ENCODE data around the gene PLEKHG1.

PLEKHG1 gene

DNA sequence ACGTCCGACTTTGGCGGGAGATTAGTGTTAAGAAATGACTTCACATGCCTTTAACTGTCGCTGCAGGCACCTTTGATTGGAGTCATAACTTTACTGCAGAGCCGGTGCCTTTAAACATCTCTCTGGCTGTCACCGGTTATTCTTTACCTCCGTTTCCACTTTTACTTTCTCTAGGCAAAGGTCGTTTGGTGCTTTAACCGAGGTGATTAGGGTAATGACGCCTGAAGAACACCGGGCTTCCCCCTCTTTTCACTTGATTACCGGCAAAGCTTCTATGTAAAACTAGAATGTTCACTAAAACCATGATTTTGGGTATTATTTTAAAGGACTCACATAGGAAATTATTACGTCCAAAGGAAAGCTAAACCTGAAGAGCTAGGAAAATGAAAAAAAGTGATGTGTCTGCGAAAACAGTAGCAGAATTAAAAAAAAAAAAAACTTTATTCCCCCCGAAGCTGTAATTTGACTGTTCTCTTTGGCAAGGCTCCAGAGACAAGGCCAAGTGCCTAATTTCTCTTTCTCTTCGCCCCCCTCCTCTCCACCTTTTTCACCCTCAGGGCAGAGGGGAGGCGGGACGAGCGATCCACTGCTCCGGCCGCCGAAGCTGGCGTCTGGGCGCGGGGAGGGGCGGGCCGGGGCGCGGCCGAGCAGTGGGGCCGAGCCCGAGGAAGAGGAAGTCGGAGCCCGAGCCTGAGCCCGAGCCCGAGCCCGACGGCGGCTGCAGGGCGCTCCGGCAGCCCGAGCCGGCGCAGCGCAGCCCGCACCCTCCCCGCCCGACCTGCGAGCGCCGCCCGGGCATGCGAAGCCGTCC lies at the start of gene PLEKHG1:
Gene PLEKHG1 (plus strand): TSS at position 687 of the 811 bp plus-strand sequence. CDS start 133,797 bp downstream, outside the sequence.
- no peak for DNase-seq (ENCODE audit: low read depth in 2 of 2, low spot score in 1 of 2)

DNA sequence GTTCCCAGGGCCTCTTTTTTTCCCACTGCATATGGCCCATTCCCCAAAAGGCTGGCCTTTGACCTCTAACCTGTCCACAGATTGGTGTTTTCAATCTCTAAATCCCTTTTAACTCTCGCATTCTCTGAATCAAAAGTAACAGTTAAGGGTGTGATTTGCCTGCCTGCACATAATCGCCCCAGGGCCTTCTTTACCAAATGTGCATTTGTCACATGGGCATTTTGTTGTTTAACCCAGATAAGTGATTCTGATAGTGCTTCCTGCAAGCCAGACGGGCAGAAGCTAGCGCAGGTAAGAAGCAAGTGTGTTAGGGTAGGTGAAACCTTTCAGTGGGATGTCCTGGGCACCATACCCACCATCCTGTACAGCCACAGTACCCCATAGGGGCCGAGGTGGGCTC lies 49.4 kb upstream of the PLEKHG1 start:
- no peak for DNase-seq (ENCODE audit: low read depth in 2 of 2, low spot score in 1 of 2)

DNA sequence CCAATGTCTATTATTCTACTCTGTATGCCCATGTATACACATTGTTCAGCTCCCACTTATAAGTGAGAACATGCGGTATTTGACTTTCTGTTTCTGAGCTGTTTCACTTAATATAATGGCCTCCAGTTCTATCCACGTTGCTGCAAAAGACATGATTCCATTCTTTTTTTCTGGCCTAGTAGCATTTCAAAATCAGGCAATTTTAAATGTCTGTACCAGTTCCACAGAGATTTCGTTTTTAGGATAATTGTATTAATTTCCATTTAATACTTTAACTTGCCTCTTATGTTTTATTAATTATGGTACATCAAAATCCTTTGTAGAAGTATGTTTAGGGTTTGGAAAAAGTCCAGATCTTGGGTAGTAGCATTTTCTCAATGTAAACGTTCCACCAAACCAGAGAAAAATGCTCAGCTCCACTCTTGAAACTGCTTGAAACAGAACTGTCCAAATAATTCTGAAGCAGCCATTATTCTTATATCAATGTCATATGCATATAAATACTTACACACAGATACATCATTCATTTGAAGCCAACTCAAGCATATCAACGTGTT lies 42.6 kb upstream of the PLEKHG1 start:
- DNase-seq (ENCODE audit: low read depth in 2 of 2, low spot score in 1 of 2) = no peak

DNA sequence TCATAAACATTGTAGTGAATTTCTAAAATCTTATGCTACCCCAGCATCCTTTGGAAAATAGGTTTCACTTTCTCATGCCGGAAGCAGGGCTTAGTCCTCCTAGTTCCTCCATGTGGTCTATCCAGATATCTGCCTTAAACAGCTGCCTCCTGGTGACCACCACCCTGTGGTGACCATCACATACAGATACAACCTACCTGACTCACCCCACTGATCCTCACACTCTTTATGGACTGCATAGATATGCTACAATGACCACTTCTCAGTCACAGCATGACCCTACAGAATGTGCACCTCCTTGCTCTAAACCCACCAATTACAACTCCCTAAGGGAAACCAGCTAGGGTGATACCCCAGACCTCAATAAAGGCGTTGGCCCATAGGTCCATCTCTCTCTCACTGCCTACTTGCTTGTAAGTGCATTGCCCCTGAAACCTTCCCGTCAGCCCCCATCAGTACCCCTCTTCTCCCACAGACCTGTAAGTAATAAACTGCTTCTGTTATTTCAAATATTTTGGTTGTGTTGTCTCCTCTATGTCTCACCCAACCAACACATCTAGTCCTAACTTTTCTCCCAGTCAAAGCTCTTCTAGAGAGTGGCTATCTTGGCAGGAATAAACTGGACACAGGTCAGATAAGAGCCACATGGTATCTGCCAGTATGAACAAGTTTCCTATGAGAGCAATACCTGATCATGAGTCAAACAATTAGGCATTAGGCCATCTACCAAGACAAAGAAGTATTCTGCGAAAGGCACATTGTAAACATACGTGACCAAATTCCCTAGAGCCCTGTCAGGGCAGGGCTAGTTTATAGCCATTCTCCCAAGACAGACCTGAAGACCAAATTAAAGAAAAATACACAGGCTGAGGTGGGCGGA lies 39.4 kb upstream of the PLEKHG1 start:
- no peak for DNase-seq (ENCODE audit: low read depth in 2 of 2, low spot score in 1 of 2)

DNA sequence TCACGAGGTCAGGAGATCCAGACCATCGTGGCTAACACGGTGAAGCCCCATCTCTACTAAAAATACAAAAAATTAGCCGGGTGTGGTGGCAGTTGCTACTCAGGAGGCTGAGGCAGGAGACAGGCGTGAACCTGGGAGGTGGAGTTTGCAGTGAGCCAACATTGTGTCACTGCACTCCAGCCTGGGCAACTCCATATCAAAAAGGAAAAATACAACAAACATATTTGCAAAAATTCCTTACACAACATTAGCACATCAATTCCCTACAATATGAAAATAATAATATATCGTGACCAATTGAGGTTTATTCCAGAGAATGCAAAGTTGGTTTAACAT lies 38.8 kb upstream of the PLEKHG1 start:
- DNase-seq (ENCODE audit: low read depth in 2 of 2, low spot score in 1 of 2) = no peak

DNA sequence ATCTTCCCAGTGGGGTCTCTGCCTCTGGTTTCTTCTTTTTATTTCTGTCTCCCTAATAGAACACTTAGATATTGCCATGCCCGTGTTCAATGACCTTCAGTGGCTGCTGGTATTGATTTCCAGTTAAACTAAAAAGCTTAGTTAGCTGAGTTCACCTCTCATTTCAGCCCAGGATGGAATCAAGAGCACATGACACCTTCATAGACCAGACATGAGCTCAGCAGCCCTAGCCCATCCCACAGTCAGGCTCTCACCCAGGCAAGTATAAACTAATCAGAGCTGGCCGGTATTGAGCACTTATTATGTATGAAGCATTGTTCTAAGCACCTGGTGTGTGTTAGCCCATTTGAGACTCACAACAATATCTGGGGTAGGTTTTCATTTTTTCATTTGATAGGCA lies 33.7 kb upstream of the PLEKHG1 start:
- DNase-seq (ENCODE audit: low read depth in 2 of 2, low spot score in 1 of 2) = no peak

DNA sequence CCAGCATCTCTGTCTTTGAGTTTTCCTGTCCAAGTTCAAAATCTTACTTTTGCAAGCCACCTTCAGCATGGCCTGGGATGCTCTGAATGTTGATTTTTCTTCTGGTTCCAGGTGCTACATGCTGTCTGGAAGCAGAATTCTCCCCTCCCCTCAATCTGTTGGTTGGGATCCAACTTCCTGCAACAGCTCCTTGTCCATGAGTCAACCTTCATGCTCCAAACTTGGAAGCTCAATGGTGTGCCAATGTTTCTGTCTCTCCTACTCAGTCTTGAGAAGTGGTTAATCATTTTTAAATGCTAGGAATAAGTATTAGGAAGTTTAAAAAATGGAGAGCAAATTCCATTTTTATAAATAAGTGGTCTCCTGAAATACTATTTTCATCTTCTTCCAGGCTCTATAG lies 33.2 kb upstream of the PLEKHG1 start:
- DNase-seq (ENCODE audit: low read depth in 2 of 2, low spot score in 1 of 2) = no peak

DNA sequence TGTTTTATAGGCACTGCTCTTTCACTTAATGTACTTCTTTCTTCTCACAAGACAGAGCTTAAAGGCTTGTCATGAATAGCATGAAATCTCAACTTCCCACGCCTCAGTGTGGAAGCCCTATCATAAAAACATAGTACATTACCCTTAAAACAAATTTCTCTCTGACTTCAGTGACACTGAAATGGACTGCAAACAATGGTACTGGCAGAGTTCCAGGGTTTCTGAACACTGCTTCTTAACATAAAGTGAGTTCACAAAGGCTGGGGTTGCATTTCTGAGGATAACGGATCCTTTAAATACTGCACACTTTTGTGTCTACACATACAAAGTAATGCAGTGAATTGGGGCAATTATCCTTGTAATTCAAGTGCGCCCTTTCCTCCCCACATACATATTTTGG lies 32.3 kb upstream of the PLEKHG1 start:
- no peak for DNase-seq (ENCODE audit: low read depth in 2 of 2, low spot score in 1 of 2)

DNA sequence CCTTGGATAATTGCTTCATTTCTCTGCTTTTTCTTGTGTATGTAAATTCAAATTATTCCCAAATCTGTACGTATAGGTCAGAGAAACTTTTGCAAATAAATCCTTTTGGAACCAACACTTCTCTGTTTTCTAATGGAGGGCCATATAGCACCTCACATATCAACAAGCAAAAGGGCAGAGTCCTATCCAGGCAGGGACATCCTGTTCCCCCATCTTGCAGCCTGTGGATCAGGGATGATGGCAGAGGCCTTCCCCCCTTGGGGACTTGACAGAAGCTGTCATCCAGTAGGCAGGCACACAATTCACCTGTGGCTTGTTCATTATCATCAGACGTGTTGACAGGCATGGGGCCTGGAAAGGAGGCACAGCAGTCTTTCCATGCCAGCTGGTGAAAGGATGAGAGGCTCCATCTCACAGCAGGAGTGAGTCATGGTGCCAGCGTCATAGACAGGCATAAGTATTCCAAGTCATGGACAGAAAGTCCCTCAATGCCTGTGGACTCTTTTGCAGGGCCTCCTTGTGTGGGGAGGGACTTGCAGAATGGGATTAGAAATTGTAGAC lies 31.8 kb upstream of the PLEKHG1 start:
- DNase-seq (ENCODE audit: low read depth in 2 of 2, low spot score in 1 of 2) = no peak

DNA sequence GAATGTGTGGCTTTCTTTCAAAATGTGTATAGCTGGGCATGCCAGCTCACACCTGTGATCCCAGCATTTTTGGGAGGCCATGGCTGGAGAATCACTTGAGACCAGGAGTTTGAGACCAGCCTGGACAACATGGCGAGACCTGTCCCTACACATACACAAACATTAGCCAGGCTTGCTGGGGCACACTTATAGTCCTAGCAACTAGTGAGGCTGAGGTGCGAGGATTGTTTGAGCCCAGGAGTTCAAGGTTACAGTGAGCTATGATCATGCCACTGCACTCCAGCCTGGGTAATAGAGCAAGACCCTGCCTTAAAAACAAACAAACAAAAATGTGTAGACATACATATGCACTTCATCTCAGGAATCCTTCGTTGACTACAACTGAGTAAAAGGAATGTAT lies 31.1 kb upstream of the PLEKHG1 start:
- no peak for DNase-seq (ENCODE audit: low read depth in 2 of 2, low spot score in 1 of 2)

DNA sequence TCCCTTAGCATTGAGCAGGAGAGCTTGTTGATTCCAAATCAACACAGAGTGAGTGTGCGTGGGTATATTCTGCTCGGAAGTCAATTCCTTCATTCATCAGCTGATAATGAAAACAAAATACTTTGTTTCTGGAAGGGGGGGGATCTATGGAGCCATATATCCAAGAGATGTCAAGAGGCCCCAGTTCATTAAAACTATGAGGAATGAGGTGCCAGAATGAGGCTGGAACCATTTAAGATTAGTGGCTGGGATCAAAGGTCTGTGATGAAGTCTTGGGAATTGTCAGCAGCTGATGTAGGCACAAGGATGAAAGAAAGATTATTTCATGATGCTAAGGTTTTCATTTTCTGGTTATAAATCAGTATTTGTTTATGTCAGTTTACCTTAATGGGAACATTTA lies 30.5 kb upstream of the PLEKHG1 start:
- DNase-seq (ENCODE audit: low read depth in 2 of 2, low spot score in 1 of 2) = no peak

DNA sequence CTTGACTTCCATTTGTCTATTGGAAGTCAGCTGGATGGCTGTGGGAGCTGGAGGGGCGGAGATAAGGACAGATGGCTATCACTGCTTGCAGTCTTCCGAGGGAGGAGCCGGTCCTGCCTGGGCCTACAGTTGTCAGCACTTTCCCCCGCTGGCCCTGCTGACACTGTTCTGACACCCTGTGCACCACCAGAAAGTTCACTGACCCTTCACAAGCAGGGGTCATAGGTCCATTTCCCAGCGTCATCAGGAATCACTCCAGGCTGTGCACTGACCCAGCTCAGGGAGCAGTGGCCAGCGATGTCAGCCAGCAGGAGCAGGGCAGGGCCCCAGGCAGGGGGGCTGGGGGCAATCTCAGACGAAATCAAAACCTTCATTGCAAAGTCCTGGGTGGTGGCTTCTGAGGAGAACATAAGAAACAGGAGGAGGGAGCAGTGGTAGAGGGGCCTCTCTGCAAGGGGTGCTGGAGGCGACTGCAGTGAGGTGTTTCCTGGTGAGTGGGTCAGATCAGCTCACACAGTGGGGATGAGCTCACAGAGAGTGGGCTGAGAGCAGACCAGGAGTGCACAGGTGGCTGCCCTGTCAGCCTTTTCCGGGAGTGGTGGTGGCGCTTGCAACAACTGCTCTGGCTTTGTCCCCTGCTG lies 26.5 kb upstream of the PLEKHG1 start:
- no peak for DNase-seq (ENCODE audit: low read depth in 2 of 2, low spot score in 1 of 2)

DNA sequence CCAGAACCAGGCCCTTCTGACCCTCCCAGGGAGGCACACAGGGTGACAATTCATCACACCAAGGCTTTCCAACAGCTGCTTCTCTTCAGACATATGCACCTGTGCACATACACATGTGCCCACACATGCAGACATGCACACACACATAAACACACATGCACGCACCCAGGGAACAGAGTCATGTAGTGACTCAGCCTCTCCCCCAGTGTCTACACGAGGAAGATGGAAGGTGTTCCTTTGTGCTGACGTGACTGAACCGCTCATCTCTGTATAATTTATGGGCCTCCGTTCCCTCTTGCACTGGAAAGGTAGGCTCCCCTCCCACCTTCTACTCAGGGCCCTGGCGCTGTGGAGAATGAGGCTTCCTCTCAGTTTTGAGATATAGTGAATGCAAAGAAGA lies 23.8 kb upstream of the PLEKHG1 start:
- DNase-seq (ENCODE audit: low read depth in 2 of 2, low spot score in 1 of 2) = no peak

DNA sequence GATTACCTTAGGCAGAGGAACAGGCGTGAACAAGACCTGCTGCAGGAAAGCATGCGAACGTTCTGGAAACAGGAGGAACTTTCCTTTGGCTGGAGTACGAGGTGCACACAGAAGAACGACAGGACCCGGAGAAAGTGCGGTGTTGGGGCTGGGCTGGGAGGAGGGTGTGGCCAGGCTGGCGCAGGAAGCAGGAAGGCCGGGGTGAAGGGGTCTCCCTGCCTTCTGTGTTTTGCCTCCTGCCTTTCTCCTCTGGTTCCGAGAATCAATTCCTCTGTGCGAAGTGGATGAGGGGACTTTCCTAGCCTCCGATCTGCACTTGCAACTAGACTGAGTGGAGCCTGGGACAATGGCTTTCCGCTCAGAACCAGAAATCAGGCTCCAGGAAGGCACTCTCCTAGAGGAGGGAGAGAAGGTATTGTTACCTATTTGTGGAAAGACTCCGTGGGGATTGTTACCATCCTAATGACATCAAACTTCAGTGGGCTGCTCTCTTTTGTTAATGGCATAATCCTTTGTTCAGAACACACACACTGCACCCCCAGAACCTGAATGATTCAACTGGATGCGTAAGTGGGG lies 22.9 kb upstream of the PLEKHG1 start:
- DNase-seq (ENCODE audit: low read depth in 2 of 2, low spot score in 1 of 2) = no peak

DNA sequence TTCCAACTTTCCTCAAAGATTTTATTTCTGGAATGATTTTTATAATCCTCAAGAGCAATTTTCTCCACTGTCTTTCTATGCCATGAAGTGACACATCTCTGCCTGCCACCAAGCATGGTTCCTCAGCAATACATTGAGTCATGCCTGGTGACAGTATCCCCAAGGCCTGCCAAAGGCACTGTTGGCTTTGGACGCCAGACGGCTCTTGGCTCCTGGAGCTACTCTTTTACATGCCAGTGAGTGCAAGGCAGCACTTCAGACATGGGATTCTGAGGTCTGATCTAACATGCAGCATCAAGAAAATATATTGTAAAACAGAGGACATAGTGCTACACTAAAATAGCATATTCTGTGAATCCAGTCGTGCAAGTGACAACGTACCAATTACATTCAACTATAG lies 20.1 kb upstream of the PLEKHG1 start:
- no peak for DNase-seq (ENCODE audit: low read depth in 2 of 2, low spot score in 1 of 2)

DNA sequence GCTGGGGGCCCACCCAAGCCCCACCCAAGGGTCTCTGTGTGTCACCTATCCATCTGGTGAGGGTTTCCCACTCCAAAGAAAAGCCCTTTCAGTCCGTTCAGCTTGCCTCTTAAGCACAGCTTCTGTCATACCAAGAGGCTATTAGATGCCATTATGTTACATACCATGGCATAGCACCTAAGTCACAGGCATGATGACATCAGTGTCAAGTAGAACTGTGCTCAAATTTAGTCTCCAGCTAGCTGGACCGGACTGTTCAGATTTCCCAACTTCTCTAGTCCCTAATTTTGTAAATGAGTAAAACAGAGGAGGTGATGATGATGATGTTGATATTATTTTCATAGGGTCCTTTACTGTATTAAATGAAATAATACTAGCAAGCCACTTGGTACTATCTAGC lies 19.2 kb upstream of the PLEKHG1 start:
- DNase-seq (ENCODE audit: low read depth in 2 of 2, low spot score in 1 of 2) = no peak

DNA sequence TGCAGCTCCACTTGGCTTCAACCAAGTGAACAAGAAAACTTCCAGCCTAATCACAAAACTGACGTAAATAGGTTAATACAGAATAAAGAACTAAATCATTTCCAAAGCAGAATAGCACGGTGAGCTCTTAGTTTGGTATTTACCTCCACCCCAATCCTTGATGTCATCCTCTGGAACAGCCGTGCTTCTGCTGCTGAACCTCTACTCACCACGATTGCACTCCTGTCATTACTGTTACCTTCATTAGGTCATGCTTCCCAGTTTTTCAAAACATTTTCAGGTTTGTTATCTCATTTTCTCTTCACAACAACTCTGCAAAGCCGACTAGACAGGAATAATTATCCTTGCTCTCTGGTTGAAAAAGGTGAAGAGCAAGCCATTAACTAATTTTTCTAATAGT lies 15.6 kb upstream of the PLEKHG1 start:
- DNase-seq (ENCODE audit: low read depth in 2 of 2, low spot score in 1 of 2) = no peak

DNA sequence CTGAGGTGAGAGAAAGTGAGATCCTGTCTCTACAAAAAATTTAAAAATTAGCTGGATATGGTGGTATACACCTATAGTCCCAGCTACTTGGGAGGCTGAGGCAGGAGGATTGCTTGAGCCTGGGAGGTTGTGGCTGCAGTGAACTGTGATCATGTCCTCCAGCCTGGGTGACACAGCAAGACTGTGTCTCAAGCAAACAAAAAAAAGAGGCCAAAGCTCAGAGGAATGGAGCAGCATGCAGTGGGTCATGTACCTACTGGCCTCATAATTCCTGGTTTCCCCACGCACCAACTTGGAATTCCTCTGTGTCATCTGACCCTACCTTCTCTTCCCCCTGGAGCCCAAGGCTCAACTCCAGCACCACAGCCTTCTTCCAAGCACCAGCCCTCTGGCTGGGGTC lies 15.1 kb upstream of the PLEKHG1 start:
- DNase-seq (ENCODE audit: low read depth in 2 of 2, low spot score in 1 of 2) = no peak

DNA sequence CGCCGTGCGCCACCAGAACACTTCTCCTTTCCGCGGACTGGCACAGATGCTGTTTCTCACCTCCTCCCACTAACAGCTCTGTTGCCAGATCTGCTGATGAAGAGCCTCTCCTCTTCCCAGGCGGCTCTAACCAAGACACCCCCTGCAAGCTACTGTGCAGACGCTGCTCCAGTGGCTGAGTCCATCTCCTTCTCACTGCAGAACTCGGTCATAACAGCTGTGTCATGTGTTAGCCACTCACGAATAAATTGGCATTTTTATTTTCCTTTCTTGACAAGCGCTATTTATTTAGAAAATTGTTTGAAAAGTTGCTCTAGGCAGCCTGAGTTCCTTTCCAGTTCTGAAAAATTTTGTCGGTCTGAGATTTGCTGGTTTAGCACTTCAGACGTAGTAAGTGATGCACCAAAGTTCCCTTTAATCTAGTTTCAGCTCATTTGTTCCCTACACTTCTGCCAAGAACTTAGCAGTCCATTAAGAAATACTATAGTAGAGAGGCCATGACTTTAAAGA lies 12.8 kb upstream of the PLEKHG1 start:
- DNase-seq (ENCODE audit: low read depth in 2 of 2, low spot score in 1 of 2) = no peak

DNA sequence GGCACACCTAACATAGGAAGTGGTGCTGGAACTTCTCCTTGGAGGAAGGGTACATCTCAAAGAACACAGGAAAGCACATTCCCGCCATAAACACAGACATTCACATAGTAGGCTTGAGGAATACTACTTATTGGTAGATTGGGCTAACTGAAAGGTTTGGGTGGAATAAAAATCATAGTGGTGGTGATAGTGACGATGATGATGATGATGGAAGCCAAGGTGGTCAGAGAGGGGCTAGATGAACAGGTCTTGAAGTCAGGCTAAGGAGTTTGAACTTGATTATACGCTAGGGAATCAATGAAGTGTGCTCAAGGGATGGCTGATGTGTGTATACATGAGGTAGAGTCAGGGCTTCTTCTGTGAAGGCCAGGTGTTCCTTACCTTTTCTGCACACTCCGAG lies 12.0 kb upstream of the PLEKHG1 start:
- DNase-seq (ENCODE audit: low read depth in 2 of 2, low spot score in 1 of 2) = no peak
